Mononuclear cell (primary cell): Measurements from ENCODE around the gene MYL6B. TPM values are rescaled to one million over a fixed set of nuclear protein-coding genes. Genes with fewer than 3 reads are reported as not detected.
"Not testable (repeated sequence)": the region's sequence is repeated elsewhere in the genome, so short reads cannot be mapped to it uniquely, and the experiment has no call there.

Experiments used
- H3K27me3 ChIP-seq: 2 replicates; pipeline ENCODE4 v1.6.0; 2011; ENCODE audit warnings: low read length, control low read depth; ENCODE audit not compliant: insufficient read depth
- H3K4me1 ChIP-seq: 2 replicates; pipeline ENCODE4 v1.5.1; 2011; ENCODE audit warnings: mild to moderate bottlenecking, low read length, control low read depth; ENCODE audit not compliant: insufficient read depth
- H3K4me3 ChIP-seq: 2 replicates; pipeline ENCODE4 v1.5.1; 2011; ENCODE audit warnings: mild to moderate bottlenecking, low read length, moderate library complexity
- H3K9me3 ChIP-seq: 2 replicates; pipeline ENCODE4 v1.5.1; 2011; ENCODE audit warnings: low read depth, mild to moderate bottlenecking, control low read depth, low read length
- total RNA-seq: library from RNA; depleted of rRNA; stranded (reverse); fragments of >200 nt; gene quantifications from one replicate; pipeline ENCODE4 v1.2.3, GENCODE V29; 2012

Gene MYL6B
- total RNA-seq, 1 donor, result 2.1 TPM

- Histone ChIP-seq H3K9me3 (no peaks in the 10 kb centered on the region), H3K4me3 (no peak overlapping the region), H3K4me1 (peaks cover 25% of the 10 kb centered on the region), H3K27me3 (no peaks in the 10 kb centered on the region)
These were observed 40.2 kb downstream of the MYL6B start for GRCh38 chr12:56192582-56192981.

DNA sequence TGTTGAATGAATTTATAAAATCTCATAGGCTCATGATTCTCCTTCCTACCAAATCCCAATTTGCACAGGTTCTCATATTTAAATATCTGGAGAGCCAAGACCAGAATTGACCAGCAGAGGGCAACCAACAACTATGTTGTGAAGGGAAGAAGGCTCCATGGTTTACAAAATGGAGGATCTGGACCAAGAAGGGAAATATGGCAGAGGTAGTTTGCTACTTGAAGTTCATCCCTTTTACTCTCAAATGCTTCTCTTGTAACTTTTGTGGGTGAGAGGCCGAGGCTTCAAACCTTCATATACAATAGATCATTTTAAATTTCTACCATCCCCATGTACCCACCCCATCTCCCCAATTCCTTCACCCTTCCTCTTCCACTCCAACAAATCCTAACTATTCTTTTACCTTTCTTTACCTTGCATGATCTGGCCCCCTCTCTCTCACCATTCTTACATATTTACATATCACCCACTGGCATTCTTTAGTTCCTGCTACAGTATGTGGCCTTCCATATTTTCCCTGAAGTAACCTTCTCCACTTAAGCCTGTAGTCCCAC is 40.7 kb downstream of the MYL6B start:
- Histone ChIP-seq H3K4me1 (peaks cover 20% of the 10 kb centered on the region), H3K27me3 (no peaks in the 10 kb centered on the region), H3K9me3 (no peaks in the 10 kb centered on the region), H3K4me3 (no peak overlapping the region)

DNA sequence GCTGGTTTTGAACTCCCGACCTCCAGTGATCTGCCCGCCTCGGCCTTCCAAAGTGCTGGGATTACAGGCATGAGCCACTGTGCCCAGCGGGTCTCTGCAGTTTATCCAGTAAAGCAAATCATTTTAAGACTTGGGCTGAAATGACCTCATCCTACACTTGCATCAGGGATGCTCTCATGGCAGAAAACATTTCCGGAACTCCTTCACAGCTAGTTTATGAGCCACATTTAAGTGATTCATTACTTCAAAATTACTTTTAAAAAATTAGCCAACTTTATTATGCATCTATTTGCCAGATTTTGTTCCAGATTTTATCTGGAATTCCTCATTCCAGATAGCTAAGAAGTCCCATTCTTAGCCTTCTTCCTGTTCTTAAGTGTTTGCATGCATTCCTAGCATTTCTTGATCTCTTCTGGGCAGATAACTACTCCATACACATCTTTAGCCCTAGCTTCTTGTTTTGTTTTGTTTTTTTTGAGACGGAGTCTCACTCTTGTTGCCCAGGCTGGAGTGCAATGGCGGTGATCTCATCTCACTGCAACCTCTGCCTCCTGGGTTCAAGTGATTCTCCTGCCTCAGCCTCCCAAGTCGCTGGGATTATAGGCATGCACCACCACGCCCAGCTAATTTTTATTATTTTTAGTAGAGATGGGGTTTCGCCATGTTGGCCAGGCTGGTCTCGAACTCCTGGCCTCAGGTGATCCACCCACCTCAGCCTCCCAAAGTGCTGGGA is 44.6 kb downstream of the MYL6B start:
- not testable (repeated sequence) for H3K27me3 ChIP-seq, H3K9me3 ChIP-seq, H3K4me1 ChIP-seq, H3K4me3 ChIP-seq

DNA sequence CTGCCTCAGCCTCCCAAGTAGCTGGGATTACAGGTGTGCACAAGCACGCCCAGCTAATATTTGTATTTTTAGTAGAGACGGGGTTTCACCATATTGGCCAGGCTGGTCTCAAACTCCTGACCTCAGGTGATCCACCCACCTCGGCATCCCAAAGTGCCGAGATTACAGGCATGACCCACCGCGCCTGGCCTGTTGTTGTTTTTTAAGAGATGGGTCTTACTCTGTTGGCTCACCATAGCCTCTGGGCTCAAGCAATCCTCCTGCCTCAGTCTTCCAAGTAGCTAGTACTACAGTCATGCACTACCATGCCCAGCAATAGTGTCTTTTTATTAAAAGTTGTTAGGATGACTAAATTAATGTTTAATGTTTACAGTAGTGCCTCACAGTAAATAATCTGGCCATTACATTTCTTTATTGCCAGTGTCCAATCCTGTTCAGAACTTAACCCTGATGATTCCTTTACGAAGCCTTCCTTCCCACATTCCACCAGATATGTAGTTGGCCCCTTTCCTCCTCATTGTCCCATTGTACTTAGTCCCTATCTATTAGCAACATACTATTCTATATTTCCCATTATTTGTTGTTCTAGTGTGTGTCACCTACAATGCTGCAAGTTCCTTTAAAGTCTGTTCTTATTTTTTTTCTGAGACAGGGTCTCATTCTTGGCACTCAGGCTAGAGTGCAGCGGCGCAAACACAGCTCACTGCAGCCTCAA is 45.7 kb downstream of the MYL6B start:
- no peaks in the 10 kb centered on the region for H3K27me3 ChIP-seq
- no peaks in the 10 kb centered on the region for H3K4me1 ChIP-seq
- H3K9me3 ChIP-seq, result no peaks in the 10 kb centered on the region
- H3K4me3 ChIP-seq, result no peak overlapping the region

- Histone ChIP-seq H3K4me1 (no peaks in the 10 kb centered on the region), H3K27me3 (no peaks in the 10 kb centered on the region), H3K9me3 (no peaks in the 10 kb centered on the region), H3K4me3 (no peak overlapping the region)
These were observed 46.4 kb downstream of the MYL6B start for GRCh38 chr12:56198836-56199235.

GRCh38 chr12:56202366-56202765 is 50.0 kb downstream of the MYL6B start:
- no peak overlapping the region for H3K4me3 ChIP-seq
- no peaks in the 10 kb centered on the region for H3K9me3 ChIP-seq
- no peaks in the 10 kb centered on the region for H3K4me1 ChIP-seq
- H3K27me3 ChIP-seq, result no peaks in the 10 kb centered on the region

DNA sequence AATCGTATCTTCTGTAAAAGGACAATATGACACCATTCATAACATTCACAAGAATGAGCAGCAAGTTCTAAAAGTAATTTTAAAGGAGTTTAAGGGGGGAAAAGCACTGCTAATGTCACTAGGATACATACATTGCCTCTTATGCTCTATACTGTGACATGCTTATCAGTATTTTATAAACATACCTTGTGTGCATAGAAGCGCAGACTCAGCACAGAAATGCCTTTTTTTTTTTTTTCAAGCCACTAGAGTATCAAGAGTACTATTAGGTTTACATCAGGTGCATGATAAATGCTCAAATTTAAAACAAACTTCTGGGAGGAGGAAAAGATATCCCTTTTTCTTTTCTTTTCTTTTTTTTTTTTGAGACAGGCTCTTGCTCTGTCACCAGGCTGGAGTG is 50.5 kb downstream of the MYL6B start:
- no peak overlapping the region for H3K4me3 ChIP-seq
- H3K27me3 ChIP-seq, result no peaks in the 10 kb centered on the region
- H3K9me3 ChIP-seq, result no peaks in the 10 kb centered on the region
- H3K4me1 ChIP-seq, result no peaks in the 10 kb centered on the region

DNA sequence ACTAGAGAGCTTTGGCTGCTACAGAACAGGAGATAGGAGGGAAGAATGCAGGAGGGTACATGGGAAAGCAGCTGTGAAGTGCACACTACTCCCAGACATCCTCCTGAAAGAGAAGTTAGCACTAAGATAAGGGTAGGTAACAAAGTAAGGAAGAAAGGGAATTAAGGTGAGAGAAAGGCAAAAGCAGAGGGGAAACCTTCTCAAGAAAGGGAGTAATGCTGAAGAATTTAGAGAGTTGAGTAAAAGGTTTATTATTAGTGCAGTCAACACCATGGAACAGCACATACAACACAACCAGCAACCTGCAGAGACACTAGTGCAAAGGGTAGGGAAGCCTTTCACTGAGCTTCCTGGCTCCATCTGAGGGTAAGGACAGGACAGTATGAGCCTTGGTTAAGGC is 51.9 kb downstream of the MYL6B start:
- Histone ChIP-seq H3K9me3 (no peaks in the 10 kb centered on the region), H3K4me3 (no peak overlapping the region), H3K4me1 (no peaks in the 10 kb centered on the region), H3K27me3 (no peaks in the 10 kb centered on the region)

- H3K4me1 ChIP-seq, result no peaks in the 10 kb centered on the region
- no peak overlapping the region for H3K4me3 ChIP-seq
- no peaks in the 10 kb centered on the region for H3K9me3 ChIP-seq
- no peaks in the 10 kb centered on the region for H3K27me3 ChIP-seq
These were observed 53.1 kb downstream of the MYL6B start for GRCh38 chr12:56205445-56205844.

DNA sequence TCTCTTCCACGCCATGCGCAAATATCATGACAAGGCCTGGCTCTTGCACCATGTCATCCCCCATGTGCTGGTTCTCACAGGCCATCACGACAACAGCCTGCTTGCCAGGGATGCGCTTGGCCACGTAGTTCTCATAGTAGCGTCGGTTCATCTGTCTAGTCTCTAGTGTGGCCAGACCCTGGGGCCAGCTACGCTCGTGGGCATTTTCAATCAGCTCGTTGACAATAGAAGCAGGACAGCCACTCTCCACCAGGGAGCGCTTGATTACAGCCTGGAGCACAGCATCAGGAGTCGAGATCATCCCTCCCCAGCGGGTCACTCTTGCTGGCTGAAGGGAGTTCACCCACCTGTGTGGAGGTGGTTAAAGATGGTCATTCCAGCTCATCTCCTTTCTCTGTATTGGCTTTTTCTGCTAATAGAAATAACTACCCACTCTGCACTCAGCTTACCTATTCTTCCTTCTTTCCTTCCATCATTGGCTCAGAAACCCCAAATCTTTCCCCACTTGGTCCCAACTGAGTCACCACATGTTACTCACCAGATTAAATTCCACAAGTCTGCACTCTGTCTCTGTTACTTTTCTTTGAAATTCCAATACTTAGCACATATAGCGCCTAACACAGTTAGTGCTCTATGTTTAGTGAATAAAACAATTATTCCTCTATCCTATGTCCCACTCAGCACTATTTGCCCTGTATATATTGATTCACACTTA is 54.2 kb downstream of the MYL6B start:
- H3K4me3 ChIP-seq, result no peak overlapping the region
- H3K27me3 ChIP-seq, result no peaks in the 10 kb centered on the region
- no peaks in the 10 kb centered on the region for H3K4me1 ChIP-seq
- no peaks in the 10 kb centered on the region for H3K9me3 ChIP-seq

Other genes with a start within 250 kb of the MYL6B start
- gene PYM1, start 224.7 kb upstream of the MYL6B start, total RNA-seq, result 21.2 TPM
- gene DGKA, start 221.4 kb upstream of the MYL6B start, total RNA-seq, result 329 TPM
- not detected for gene PMEL, start 186.5 kb upstream of the MYL6B start, total RNA-seq
- gene CDK2, start 185.8 kb upstream of the MYL6B start, total RNA-seq, result 6.9 TPM
- gene RAB5B, start 178.5 kb upstream of the MYL6B start, total RNA-seq, result 25.1 TPM
- gene SUOX, start 155.3 kb upstream of the MYL6B start, total RNA-seq, result 2.4 TPM
- 1.3 TPM for gene IKZF4, start 131.5 kb upstream of the MYL6B start, total RNA-seq
- 1,312 TPM for gene RPS26, start 110.7 kb upstream of the MYL6B start, total RNA-seq
- 1.4 TPM for gene ERBB3, start 72.4 kb upstream of the MYL6B start, total RNA-seq
- gene PA2G4, start 48.0 kb upstream of the MYL6B start, total RNA-seq, result 103 TPM
- gene RPL41, start 36.0 kb upstream of the MYL6B start, total RNA-seq, result 5,493 TPM
- 8.6 TPM for gene ZC3H10, start 34.3 kb upstream of the MYL6B start, total RNA-seq
- gene ESYT1, start 24.3 kb upstream of the MYL6B start, total RNA-seq, result 62.1 TPM
- 729 TPM for gene MYL6, start 5.8 kb downstream of the MYL6B start, total RNA-seq
- gene SMARCC2, start 36.9 kb downstream of the MYL6B start, total RNA-seq, result 61.1 TPM
- gene RNF41, start 69.3 kb downstream of the MYL6B start, total RNA-seq, result 34.3 TPM
- gene NABP2, start 71.8 kb downstream of the MYL6B start, total RNA-seq, result 8.9 TPM
- not detected for gene SLC39A5, start 77.5 kb downstream of the MYL6B start, total RNA-seq
- gene ANKRD52, start 105.8 kb downstream of the MYL6B start, total RNA-seq, result 8.4 TPM
- 14.8 TPM for gene COQ10A, start 114.4 kb downstream of the MYL6B start, total RNA-seq
- 148 TPM for gene CS, start 147.7 kb downstream of the MYL6B start, total RNA-seq
- 22.6 TPM for gene CNPY2, start 163.4 kb downstream of the MYL6B start, total RNA-seq
- 39.8 TPM for gene PAN2, start 181.4 kb downstream of the MYL6B start, total RNA-seq
- gene IL23A, start 186.3 kb downstream of the MYL6B start, total RNA-seq, result 23.5 TPM
- gene STAT2, start 207.5 kb downstream of the MYL6B start, total RNA-seq, result 95.2 TPM
- gene APOF, start 210.3 kb downstream of the MYL6B start, total RNA-seq, result not detected